ENCODE measurements around the gene VWA1. TPM values are rescaled to one million over a fixed set of nuclear protein-coding genes. Genes with fewer than 3 reads are reported as not detected.

The VWA1 gene, protein sequence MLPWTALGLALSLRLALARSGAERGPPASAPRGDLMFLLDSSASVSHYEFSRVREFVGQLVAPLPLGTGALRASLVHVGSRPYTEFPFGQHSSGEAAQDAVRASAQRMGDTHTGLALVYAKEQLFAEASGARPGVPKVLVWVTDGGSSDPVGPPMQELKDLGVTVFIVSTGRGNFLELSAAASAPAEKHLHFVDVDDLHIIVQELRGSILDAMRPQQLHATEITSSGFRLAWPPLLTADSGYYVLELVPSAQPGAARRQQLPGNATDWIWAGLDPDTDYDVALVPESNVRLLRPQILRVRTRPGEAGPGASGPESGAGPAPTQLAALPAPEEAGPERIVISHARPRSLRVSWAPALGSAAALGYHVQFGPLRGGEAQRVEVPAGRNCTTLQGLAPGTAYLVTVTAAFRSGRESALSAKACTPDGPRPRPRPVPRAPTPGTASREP
- 8.8 and 9.8 TPM in 2 replicates for total RNA-seq

DNA sequence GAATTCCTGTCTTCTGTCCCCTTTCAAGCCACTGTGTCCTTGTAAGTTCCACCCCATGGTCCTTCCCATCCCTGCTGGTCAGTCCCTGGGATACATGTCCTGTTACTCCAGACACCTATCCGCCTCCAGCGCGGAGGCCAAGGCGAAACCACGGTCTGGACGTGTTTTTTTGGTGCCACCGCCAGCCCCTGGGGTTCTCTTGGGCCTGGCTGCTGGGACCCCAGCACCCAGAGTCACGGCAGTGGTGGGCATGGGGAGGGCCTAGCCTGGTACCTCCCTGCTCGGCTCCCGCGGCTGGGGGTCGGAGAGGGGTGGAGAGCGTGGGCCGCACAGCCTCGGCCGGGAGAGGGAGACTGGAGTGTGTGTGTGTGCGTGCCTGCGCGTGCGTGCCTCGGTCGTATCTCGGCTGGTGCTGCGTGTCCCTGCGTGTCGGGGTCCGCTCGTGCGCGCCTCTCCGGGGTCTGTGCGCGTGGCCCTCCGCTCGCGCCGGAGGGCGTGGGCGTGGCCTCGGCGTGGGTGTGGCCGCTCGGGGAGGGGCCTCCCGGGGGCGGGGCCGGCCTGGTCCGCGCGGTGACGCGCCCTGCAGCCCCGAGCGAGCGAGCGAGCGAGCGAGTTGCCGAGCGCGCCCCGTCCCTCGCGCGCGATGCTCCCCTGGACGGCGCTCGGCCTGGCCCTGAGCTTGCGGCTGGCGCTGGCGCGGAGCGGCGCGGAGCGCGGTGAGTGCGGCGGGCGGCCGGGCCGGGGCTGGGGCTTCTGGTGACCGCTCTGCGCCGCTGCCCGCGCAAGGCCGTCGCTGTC is at the start of gene VWA1:
Gene VWA1 (plus strand): TSS at position 585 of the 798 bp plus-strand sequence. CDS start 59 bp downstream, at position 644.

DNA sequence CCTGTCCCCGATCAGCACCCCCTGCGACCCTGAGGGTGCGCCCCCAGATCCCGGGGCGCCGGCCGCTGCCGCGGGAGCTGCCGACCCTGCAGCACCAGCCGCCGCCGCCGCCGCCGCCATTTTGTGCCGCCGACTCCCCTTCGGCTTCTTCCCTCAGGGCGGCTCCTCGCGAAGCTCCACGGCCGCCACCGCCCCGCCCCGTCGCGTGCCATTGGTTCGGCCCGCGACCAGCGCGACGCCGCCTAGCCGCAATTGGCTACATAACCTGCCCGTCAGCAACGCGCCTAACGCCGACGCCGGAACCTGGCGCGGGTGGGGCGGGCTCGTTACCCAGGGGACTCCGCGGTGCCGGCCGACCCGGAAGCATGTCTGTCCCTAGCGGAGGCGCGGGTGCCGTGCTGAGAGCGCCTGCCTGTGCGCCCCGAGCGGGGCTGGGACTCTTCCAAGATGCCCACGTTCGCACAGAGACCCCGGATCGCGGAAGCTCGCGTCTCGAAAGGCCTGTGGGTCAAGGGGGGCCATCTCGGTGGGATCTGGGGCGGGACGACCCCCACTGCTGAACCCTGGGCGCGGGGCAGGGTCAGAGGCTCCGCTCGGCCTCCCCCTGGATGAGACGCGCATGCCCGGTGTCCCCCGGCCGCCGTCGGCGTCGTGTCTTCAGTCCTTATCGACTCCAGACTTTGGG is 36.2 kb upstream of the VWA1 start, which contains the start of gene CCNL2:
Gene CCNL2 (minus strand): TSS at position 149 of the 685 bp plus-strand sequence. CDS start 29 bp downstream, at position 120.

DNA sequence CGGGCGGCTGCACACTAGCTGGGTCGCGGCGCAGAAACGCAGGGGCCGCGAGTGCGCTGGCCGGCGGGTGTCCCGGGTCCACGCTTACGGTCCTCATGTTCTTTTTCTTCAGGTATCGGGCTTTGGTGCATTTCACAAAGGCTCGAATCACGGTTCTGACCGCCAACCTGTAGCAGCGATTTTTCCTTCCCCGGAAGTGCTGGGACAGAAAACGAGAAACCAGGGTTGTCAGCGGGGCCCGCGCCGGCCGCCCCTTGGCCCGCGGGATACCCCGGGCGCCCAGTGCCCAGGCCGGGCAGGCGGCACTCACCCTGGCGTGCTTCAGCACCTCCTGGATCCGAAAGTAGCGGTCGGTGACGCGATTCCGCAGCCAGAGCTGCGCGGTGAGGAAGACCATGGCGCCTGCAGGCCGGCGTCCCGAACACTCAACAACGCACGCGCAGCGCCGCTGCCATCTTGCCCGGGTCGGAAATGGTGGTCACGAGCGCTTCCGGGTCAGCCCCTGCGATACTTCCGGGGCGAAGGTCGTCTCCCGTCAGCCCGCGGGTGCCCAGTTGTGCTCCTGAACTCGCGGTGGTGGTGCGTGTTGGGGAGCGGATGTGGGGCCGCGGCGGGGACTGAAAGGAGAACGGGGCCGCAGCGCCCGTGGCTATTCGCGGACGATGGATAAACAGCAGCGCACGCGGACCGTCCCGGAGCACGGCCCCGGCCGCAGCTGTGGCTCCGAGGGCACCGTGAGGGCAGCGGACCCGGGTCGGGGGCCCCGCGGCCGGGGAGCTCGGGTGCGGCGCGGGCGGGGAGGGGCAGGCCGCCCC is 28.5 kb upstream of the VWA1 start, which contains the start of gene MRPL20:
Gene MRPL20 (minus strand): TSS at position 473 of the 815 bp plus-strand sequence. CDS start 76 bp downstream, at position 397.

DNA sequence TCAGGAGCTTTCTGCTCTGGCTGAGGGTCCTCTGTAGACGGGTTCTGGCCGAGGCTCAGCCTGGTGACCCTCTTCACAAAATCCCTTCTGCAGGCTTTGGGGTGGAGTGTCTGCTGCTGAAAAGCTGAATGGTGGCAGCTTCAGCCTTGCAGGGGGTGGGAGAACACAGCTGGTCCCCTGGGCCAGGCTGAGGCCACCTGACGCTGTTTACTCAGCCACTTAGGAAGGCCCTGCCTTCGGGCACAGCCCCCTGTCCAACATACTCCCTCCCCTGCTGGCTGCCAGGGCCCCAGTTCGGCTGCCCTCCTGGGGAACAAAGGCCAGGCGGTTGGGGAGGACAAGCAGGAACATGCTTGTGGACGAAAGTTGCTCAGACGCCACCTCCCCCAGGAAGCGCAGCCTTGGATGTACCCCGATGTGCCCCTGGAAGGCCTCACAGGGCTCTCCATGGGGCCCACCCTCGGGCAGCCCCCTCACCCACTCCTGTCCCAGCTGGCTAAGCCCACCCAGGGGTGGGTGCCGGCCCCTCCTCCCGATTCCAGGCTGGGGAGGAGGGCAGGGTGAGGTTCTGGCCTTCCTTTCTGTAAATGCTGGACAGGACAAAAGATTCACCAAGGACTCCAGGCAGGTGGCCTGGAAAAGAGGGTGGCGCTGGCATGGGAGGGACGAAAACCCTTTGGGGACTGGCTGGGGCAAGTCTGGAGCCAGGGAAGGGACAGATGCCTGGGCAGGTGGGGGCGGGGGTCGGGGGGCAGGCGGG is 14.2 kb upstream of the VWA1 start, which contains the start of gene ANKRD65:
Gene ANKRD65 (minus strand): TSS at position 130 of the 760 bp plus-strand sequence. CDS start 271 bp downstream, outside the sequence.

DNA sequence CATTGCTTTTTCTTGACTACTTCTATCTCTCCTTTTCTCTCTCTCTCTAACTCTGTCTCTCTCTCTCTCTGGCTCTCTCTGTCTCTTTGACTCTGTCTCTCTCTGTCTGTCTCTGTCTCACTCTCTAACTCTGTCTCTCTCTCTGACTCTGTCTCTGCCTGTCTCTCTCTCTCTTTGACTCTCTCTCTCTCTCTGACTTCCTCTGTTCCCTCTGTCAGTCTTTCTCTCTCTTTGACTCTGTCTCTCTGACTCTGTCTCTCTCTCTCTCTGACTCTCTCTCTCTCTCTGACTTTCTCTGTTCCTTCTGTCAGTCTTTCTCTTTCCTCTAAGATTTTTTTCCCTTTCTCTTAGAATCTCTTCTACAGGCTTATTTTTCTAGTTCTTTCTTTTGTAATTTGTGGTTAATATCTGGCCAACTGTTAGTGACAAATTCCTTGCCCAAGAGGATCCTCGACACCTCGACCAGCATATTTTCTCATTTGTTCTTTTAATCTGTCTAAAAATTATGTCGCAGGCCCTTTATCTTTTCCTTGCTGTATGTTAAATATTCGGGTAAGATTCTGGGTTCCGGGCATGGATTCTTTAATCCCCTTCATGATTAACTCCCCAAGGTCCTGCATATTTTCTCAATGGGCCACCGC is 13.7 kb downstream of the VWA1 start, which contains the start of gene ATAD3C:
Gene ATAD3C (plus strand): TSS at position 591 of the 641 bp plus-strand sequence. CDS start 995 bp downstream, outside the sequence.

DNA sequence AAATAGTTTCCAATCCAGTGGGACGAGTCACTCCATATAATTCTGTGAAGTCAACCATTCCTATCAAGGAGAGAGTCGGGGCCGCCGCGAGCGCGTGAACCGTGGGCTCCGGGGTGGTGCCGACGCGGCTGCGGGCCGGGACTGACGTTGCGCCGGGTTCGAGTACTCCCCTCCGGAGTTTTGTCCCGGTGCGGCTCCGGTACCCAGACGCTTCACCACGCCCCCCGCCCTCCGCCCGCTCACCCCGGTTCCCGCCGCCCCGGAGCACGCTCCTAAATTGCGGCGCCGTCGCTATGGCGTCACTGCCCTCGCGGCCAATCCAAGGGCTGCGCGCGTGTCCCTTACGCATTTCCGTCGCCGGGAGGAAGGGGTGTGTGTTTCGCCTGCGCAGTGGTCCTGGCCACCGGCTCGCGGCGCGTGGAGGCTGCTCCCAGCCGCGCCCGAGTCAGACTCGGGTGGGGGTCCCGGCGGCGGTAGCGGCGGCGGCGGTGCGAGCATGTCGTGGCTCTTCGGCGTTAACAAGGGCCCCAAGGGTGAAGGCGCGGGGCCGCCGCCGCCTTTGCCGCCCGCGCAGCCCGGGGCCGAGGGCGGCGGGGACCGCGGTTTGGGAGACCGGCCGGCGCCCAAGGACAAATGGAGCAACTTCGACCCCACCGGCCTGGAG is 36.0 kb downstream of the VWA1 start, which contains the start of gene ATAD3B:
Gene ATAD3B (plus strand): TSS at position 377 of the 664 bp plus-strand sequence. CDS start 120 bp downstream, at position 497.

Other genes with a start within 250 kb of the VWA1 start
- gene TNFRSF18, start 229.1 kb upstream of the VWA1 start, total RNA-seq = not detected in 2 replicates
- 0.17 TPM in 1 of 2 replicates, not detected in the other for gene TNFRSF4, start 221.5 kb upstream of the VWA1 start, total RNA-seq
- gene SDF4, start 203.7 kb upstream of the VWA1 start, total RNA-seq = 214 and 261 TPM in 2 replicates
- gene B3GALT6, start 203.5 kb upstream of the VWA1 start, total RNA-seq = 28.5 and 35.7 TPM in 2 replicates
- 0.91 and 2.2 TPM in 2 replicates for gene C1QTNF12, start 189.0 kb upstream of the VWA1 start, total RNA-seq
- gene UBE2J2, start 161.8 kb upstream of the VWA1 start, total RNA-seq = 37.5 and 37.7 TPM in 2 replicates
- 1.2 and 2.0 TPM in 2 replicates for gene SCNN1D, start 155.3 kb upstream of the VWA1 start, total RNA-seq
- gene ACAP3, start 127.8 kb upstream of the VWA1 start, total RNA-seq = 37.3 and 39.8 TPM in 2 replicates
- 13.4 and 15.7 TPM in 2 replicates for gene PUSL1, start 127.1 kb upstream of the VWA1 start, total RNA-seq
- 50.6 and 66.8 TPM in 2 replicates for gene INTS11, start 111.0 kb upstream of the VWA1 start, total RNA-seq
- gene CPTP, start 110.9 kb upstream of the VWA1 start, total RNA-seq = 14.2 and 14.7 TPM in 2 replicates
- gene TAS1R3, start 104.4 kb upstream of the VWA1 start, total RNA-seq = 0.23 and 0.26 TPM in 2 replicates
- 85.9 and 151 TPM in 2 replicates for gene DVL1, start 86.3 kb upstream of the VWA1 start, total RNA-seq
- 247 and 264 TPM in 2 replicates for gene MXRA8, start 77.1 kb upstream of the VWA1 start, total RNA-seq
- 55.5 and 57.1 TPM in 2 replicates for gene AURKAIP1, start 60.5 kb upstream of the VWA1 start, total RNA-seq
- 125 and 214 TPM in 2 replicates for gene CCNL2, start 36.4 kb upstream of the VWA1 start, total RNA-seq
- 66.3 and 70.6 TPM in 2 replicates for gene MRPL20, start 28.4 kb upstream of the VWA1 start, total RNA-seq
- gene ANKRD65, start 14.4 kb upstream of the VWA1 start, total RNA-seq = 0.17 and 0.39 TPM in 2 replicates
- gene ATAD3C, start 14.0 kb downstream of the VWA1 start, total RNA-seq = 0.40 TPM in 1 of 2 replicates, not detected in the other
- gene ATAD3B, start 36.1 kb downstream of the VWA1 start, total RNA-seq = 5.7 and 21.3 TPM in 2 replicates
- gene ATAD3A, start 76.5 kb downstream of the VWA1 start, total RNA-seq = 21.6 and 36.7 TPM in 2 replicates
- 4.0 and 4.6 TPM in 2 replicates for gene TMEM240, start 104.9 kb downstream of the VWA1 start, total RNA-seq
- 65.1 and 76.9 TPM in 2 replicates for gene SSU72, start 139.2 kb downstream of the VWA1 start, total RNA-seq
- gene FNDC10, start 164.4 kb downstream of the VWA1 start, total RNA-seq = 3.6 and 8.2 TPM in 2 replicates
- gene MIB2, start 179.8 kb downstream of the VWA1 start, total RNA-seq = 80.4 and 99.3 TPM in 2 replicates
- gene MMP23B, start 196.5 kb downstream of the VWA1 start, total RNA-seq = 3.8 and 8.2 TPM in 2 replicates
- gene CDK11B, start 223.3 kb downstream of the VWA1 start, total RNA-seq = 8.6 and 10.7 TPM in 2 replicates

All from smooth muscle cell of the pulmonary artery (primary cell).